Measurements from ENCODE around the gene DMXL1. TPM values are rescaled to one million over a fixed set of nuclear protein-coding genes. Genes with fewer than 3 reads are reported as not detected.
A peak's percentile ranks its signal among the peaks of the same experiment; 100 is the strongest.

The DMXL1 gene
- total RNA-seq, 1 experiment from 2014 or later: 43.3 TPM

GRCh38 chr5:119291056-119291455 is 220.2 kb downstream of the DMXL1 start:
- Mint-ChIP-seq H3K4me1 (ENCODE audit: low read depth, unreplicated experiment) (peaks cover 68% of the 10 kb centered on the region), H3K36me3 (ENCODE audit: insufficient read depth, unreplicated experiment) (peaks cover 5% of the 10 kb centered on the region), H3K9me3 (ENCODE audit: low read depth, unreplicated experiment) (no peaks in the 10 kb centered on the region), H3K27ac (ENCODE audit: unreplicated experiment) (no peak overlapping the region), H3K27me3 (ENCODE audit: unreplicated experiment) (no peaks in the 10 kb centered on the region), H3K4me3 (ENCODE audit: low read depth, unreplicated experiment) (no peak overlapping the region)
- intact Hi-C loops (cut with micrococcal nuclease; ENCODE audit: unreplicated experiment): no loop called here
- CTCF ChIA-PET: interaction anchor here (1.0 to 3.9 kb wide), 2 partner anchors 11 to 12 kb away, joined by 3 to 13 read pairs; no protein-coding TSS in a partner anchor
- TF ChIP-seq CTCF (IDR thresholded peaks at IDR 0.05; ENCODE audit: unreplicated experiment): no peak
- no TSS peak for BruUV-seq (replicated peaks)
- no peak for DNase-seq

- no peak overlapping the region for H3K27ac Mint-ChIP-seq (ENCODE audit: unreplicated experiment)
Measured at GRCh38 chr5:119291877-119292276, 221.0 kb downstream of the DMXL1 start.

GRCh38 chr5:119292701-119293515 is 222.0 kb downstream of the DMXL1 start:
- Mint-ChIP-seq H3K27me3 (ENCODE audit: unreplicated experiment) (no peaks in the 10 kb centered on the region), H3K9me3 (ENCODE audit: low read depth, unreplicated experiment) (peaks cover 3% of the 10 kb centered on the region), H3K36me3 (ENCODE audit: insufficient read depth, unreplicated experiment) (peaks cover 5% of the 10 kb centered on the region), H3K27ac (ENCODE audit: unreplicated experiment) (no peak overlapping the region), H3K4me3 (ENCODE audit: low read depth, unreplicated experiment) (no peak overlapping the region), H3K4me1 (ENCODE audit: low read depth, unreplicated experiment) (peaks cover 51% of the 10 kb centered on the region)
- TF ChIP-seq CTCF (IDR thresholded peaks at IDR 0.05; ENCODE audit: unreplicated experiment): no peak
- intact Hi-C loops (cut with micrococcal nuclease; ENCODE audit: unreplicated experiment): no loop called here
- BruUV-seq (replicated peaks): no TSS peak
- no peak for DNase-seq
- CTCF ChIA-PET: interaction anchor here (1.0 kb wide), 1 partner anchor 18 kb away, joined by 3 read pairs; no protein-coding TSS in a partner anchor

More at GRCh38 chr5:119291877-119292276, 221.0 kb downstream of the DMXL1 start:
- CTCF ChIA-PET: interaction anchor here (1.0 kb wide), 1 partner anchor 17 kb away, joined by 3 read pairs; no protein-coding TSS in a partner anchor
- H3K27me3 Mint-ChIP-seq (ENCODE audit: unreplicated experiment): no peaks in the 10 kb centered on the region
- peaks cover 5% of the 10 kb centered on the region for H3K36me3 Mint-ChIP-seq (ENCODE audit: insufficient read depth, unreplicated experiment)
- H3K4me3 Mint-ChIP-seq (ENCODE audit: low read depth, unreplicated experiment): peak overlapping the region; percentile 5
- no peak for DNase-seq
- H3K9me3 Mint-ChIP-seq (ENCODE audit: low read depth, unreplicated experiment): peaks cover under 1% of the 10 kb centered on the region
- no peak for TF ChIP-seq CTCF (IDR thresholded peaks at IDR 0.05; ENCODE audit: unreplicated experiment)
- BruUV-seq (replicated peaks): no TSS peak
- intact Hi-C loops (cut with micrococcal nuclease; ENCODE audit: unreplicated experiment): no loop called here
- H3K4me1 Mint-ChIP-seq (ENCODE audit: low read depth, unreplicated experiment): peaks cover 62% of the 10 kb centered on the region

- intact Hi-C loops (cut with micrococcal nuclease; ENCODE audit: unreplicated experiment): no loop called here
- Mint-ChIP-seq H3K9me3 (ENCODE audit: low read depth, unreplicated experiment) (peaks cover 3% of the 10 kb centered on the region), H3K27me3 (ENCODE audit: unreplicated experiment) (no peaks in the 10 kb centered on the region), H3K4me1 (ENCODE audit: low read depth, unreplicated experiment) (peaks cover 46% of the 10 kb centered on the region), H3K36me3 (ENCODE audit: insufficient read depth, unreplicated experiment) (peaks cover 5% of the 10 kb centered on the region), H3K4me3 (ENCODE audit: low read depth, unreplicated experiment) (no peak overlapping the region), H3K27ac (ENCODE audit: unreplicated experiment) (no peak overlapping the region)
- no peak for TF ChIP-seq CTCF (IDR thresholded peaks at IDR 0.05; ENCODE audit: unreplicated experiment)
- DNase-seq: no peak
- BruUV-seq (replicated peaks): no TSS peak
- CTCF ChIA-PET: no interaction called here
Measured at GRCh38 chr5:119293516-119293829, 222.6 kb downstream of the DMXL1 start.

Small RNA genes lying within 50 kb of the gene (microRNA-seq; reads per million reads assigned to microRNA genes)
- gene MIR5706: not detected

Other genes starting within 250 kb of the DMXL1 start
- 12.3 and 12.6 TPM in 2 replicates for gene DTWD2, start 82.5 kb upstream of the DMXL1 start, total RNA-seq (2022)